NB4 (cell line): Measurements from ENCODE around the gene CAMTA1.

Experiments
- DNase-seq: peaks from one replicate; pipeline ENCODE4 v3.0.0; 2010; ENCODE audit warnings: low read depth
- H3K4me3 ChIP-seq: one replicate; pipeline ENCODE4 v1.5.1; 2011; ENCODE audit warnings: mild to moderate bottlenecking, low read depth, low read length, moderate library complexity
- CTCF ChIP-seq: IDR thresholded peaks from one replicate; pipeline ENCODE4 v1.5.1; 2012; ENCODE audit warnings: low read depth, low read length
- MAX ChIP-seq: IDR thresholded peaks from 2 replicates; pipeline ENCODE4 v1.6.1; 2011; ENCODE audit warnings: low read depth, low read length
- MYC ChIP-seq: IDR thresholded peaks from 2 replicates; pipeline ENCODE4 v1.6.1; 2011; ENCODE audit warnings: low read depth, low read length
- POLR2A ChIP-seq: IDR thresholded peaks from 2 replicates; pipeline ENCODE4 v1.6.1; 2011; ENCODE audit warnings: mild to moderate bottlenecking; ENCODE audit not compliant: insufficient read length; ENCODE audit errors: extremely low read depth

CAMTA1 gene

GRCh38 chr1:6950001-6950765 lies 164.9 kb downstream of the CAMTA1 start:
- no peak overlapping the region for H3K4me3 ChIP-seq
- no peak for TF ChIP-seq MAX
- no peak for TF ChIP-seq CTCF
- TF ChIP-seq POLR2A = no peak
- no peak for TF ChIP-seq MYC
- no peak for DNase-seq

- TF ChIP-seq POLR2A (no peak), CTCF (no peak), MYC (no peak), MAX (no peak)
- no peak for DNase-seq
- no peak overlapping the region for H3K4me3 ChIP-seq
Measured at GRCh38 chr1:6951536-6951935, 166.3 kb downstream of the CAMTA1 start.

- TF ChIP-seq CTCF (no peak), POLR2A (no peak), MYC (no peak), MAX (no peak)
- no peak overlapping the region for H3K4me3 ChIP-seq
- DNase-seq = no peak
Measured at GRCh38 chr1:6953216-6953615, 168.0 kb downstream of the CAMTA1 start.

GRCh38 chr1:6953907-6954364 lies 168.7 kb downstream of the CAMTA1 start:
- TF ChIP-seq MAX = no peak
- no peak for TF ChIP-seq POLR2A
- no peak for TF ChIP-seq MYC
- TF ChIP-seq CTCF = no peak
- no peak overlapping the region for H3K4me3 ChIP-seq

GRCh38 chr1:6954591-6954990 lies 169.3 kb downstream of the CAMTA1 start:
- DNase-seq = no peak
- no peak overlapping the region for H3K4me3 ChIP-seq
- TF ChIP-seq MAX = no peak
- no peak for TF ChIP-seq POLR2A
- no peak for TF ChIP-seq MYC
- TF ChIP-seq CTCF = no peak

More at GRCh38 chr1:6953907-6954364, 168.7 kb downstream of the CAMTA1 start:
- peak; percentile 41 for DNase-seq
